HFF-Myc (cell line): ENCODE results near the gene ARMH4.

ENCODE experiments used
- DNase-seq: peaks from one replicate; pipeline ENCODE4 v3.0.0-alpha.2; 2011; ENCODE audit warnings: low read depth; ENCODE audit errors: extremely low read depth
- H3K4me3 ChIP-seq: replicated peaks from 2 replicates; pipeline ENCODE4 v1.5.1; 2011; ENCODE audit warnings: low read depth, mild to moderate bottlenecking, control low read depth, low read length
- TF ChIP-seq, protein P1 (sequence below): IDR thresholded peaks from 2 replicates; pipeline ENCODE4 v1.5.1; 2012; ENCODE audit warnings: mild to moderate bottlenecking, low read depth, low read length, control low read depth; ENCODE audit errors: missing control alignments

Gene ARMH4

DNA sequence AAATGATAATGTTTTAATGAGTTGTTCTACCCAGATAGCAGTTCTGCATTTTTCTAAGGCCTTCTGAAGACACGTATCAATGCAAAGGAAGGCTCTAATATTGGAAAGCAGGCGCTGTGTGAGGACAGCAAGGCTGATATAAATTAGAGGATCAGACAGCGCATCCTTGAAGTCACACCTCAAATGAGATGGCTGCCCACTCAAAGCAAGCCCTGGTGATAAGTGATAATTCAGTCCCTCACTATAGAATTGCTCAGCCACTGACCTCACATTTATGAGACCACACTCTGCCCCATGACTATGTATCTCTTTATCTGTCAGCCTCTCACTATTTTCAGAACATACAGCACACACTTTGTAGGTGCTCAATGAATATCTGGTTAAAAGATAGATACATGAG is 62.4 kb downstream of the ARMH4 start:
- TF ChIP-seq, protein P1, sequence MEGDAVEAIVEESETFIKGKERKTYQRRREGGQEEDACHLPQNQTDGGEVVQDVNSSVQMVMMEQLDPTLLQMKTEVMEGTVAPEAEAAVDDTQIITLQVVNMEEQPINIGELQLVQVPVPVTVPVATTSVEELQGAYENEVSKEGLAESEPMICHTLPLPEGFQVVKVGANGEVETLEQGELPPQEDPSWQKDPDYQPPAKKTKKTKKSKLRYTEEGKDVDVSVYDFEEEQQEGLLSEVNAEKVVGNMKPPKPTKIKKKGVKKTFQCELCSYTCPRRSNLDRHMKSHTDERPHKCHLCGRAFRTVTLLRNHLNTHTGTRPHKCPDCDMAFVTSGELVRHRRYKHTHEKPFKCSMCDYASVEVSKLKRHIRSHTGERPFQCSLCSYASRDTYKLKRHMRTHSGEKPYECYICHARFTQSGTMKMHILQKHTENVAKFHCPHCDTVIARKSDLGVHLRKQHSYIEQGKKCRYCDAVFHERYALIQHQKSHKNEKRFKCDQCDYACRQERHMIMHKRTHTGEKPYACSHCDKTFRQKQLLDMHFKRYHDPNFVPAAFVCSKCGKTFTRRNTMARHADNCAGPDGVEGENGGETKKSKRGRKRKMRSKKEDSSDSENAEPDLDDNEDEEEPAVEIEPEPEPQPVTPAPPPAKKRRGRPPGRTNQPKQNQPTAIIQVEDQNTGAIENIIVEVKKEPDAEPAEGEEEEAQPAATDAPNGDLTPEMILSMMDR = no peak
- DNase-seq = no peak
- no peak overlapping the region for H3K4me3 ChIP-seq

DNA sequence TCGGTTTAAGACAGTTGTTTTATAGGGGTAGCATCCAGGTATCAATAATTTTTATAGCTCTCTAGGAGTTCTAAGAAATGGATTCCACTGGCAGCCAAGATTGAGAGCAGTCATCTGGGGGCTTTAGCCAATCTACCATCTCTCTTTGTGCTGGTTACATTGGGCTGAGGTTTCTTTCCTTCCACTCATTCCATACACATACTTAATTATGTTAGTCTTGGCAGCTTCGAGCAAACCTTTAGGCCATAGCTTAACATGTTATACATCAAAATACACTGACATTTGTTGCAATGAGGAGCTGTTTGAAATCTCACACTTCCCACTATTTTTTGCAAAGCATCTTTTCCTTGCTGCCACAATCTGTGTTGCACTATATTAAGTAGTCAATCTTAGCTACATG is 63.1 kb downstream of the ARMH4 start:
- TF ChIP-seq, protein P1 = no peak
- DNase-seq = no peak

DNA sequence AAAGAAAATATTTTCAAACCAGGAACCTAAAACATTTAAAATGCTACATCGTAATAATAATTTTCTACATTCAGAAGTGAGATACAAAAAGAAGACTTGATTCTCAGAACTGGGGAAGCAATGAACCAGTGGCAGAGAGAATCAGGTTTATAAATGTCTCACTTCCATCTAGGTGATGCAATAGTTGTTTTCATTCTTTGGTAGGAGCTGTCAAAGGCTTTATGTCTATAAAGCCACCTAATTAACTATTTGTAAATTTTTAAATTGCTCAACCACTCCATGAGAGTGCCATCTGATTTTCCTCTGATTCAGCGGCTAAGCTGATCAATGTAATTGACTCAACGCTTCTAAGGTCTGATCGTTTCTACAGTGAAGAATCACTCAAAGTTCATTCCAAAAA is 66.1 kb downstream of the ARMH4 start:
- TF ChIP-seq, protein P1 = no peak
- no peak for DNase-seq
- H3K4me3 ChIP-seq = no peak overlapping the region

More for the DNA sequence above, 63.1 kb downstream of the ARMH4 start:
- no peak overlapping the region for H3K4me3 ChIP-seq

DNA sequence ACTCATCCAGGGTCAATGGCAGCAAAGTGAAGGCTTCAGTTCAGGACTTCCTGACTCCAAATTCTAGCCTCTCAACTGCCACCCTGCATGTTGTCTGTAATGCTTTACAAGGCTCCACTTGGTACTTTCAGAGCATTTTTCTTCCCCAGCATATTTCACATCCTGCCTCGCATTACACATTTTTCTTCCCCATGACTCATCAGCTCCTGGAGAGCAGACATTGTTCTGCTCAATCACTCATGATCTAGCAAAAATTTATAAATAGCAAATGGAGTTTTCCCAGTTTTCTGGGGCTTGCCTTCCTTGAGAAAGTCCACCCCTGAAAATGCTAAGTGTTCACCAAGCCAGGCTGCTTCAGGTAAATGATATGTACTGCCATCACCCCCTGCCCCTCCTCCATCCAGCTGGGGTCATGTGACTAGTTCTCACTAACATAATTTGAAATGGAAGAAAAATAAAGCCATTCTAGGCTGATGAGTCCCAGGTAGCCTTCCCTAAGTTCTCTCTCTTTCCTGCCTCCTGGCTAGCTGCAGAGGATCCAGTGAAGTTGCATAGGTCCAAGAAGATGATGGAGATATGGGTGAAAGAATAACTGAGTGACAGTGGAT is 69.4 kb downstream of the ARMH4 start:
- peak; percentile 56 for DNase-seq
- no peak overlapping the region for H3K4me3 ChIP-seq
- TF ChIP-seq, protein P1 = no peak

DNA sequence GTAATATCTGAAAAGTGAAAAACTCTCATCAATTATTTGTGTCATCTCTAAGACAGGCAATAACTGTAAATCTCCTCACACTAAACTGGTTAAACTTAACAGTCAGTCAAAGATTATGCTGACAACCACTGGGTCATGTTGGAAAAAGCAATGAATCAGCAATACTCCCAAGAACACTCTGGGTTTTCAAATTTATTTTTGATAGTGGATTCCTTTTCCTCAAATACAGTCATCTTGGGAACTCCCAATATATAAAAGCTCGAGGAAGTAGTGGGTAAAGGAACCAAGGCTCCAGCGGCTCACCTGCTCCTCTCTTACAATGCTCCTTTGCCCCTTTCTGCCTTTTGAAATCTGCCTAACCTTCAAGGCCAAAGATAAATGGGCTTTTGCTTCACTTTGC is 70.0 kb downstream of the ARMH4 start:
- TF ChIP-seq, protein P1 = no peak
- no peak overlapping the region for H3K4me3 ChIP-seq
- no peak for DNase-seq

DNA sequence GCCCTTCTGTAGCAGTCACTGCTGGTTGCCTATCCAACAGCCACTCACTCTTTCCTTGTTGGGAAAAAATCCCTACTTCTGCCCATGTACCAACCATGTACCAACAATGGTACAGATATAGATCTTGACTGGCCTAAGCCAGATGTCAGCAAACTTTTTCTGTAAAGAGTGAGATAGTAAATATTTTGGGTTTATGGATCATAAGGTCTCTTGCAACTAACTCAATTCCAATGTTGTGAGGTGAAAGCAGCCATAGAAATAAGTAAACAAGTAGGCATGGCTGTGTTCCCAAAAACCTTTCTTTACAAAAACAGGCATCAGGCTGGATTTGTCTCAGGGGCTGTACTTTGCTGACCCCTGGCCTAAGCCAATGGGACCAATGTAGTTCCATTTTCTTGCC is 73.5 kb downstream of the ARMH4 start:
- TF ChIP-seq, protein P1 = no peak
- no peak for DNase-seq
- H3K4me3 ChIP-seq = no peak overlapping the region

DNA sequence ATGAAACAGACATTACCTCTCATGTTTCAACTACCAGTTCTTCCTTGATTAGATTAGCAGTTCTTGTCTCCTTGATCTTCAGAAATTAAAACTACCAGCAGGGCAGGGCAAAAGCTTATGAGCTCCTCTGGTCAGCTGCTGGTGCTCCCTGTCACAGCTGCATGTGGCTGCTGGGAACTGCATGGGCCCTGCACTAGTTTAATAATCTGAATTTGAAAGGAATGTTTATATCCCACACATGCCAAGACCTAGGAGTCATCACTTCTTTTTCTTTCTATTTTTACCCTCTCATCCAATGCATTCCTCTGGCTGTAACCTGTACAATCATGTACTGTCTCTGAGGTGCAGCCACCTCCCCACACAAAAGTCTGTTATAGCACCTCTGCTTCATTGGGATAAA is 73.9 kb downstream of the ARMH4 start:
- no peak overlapping the region for H3K4me3 ChIP-seq
- DNase-seq = peak; percentile 41
- TF ChIP-seq, protein P1 = no peak
